ENCODE data around the gene NEK9.

NEK9 gene

GRCh38 chr14:75123991-75124390 is 2.9 kb downstream of the NEK9 start:
- in situ Hi-C loops (cut with MboI; ENCODE audit: low pct_unique_long_range_greater_than_20kb, low sequenced_read_pairs), result no loop called here
- peak; percentile 64 for DNase-seq

- DNase-seq, result no peak
- in situ Hi-C loops (cut with MboI; ENCODE audit: low pct_unique_long_range_greater_than_20kb, low sequenced_read_pairs), result no loop called here
Measured at GRCh38 chr14:75121552-75121951, 5.3 kb downstream of the NEK9 start.

GRCh38 chr14:75120541-75121291 is 6.1 kb downstream of the NEK9 start:
- DNase-seq, result no peak
- in situ Hi-C loops (cut with MboI; ENCODE audit: low pct_unique_long_range_greater_than_20kb, low sequenced_read_pairs), result no loop called here

GRCh38 chr14:75119056-75119455 is 7.8 kb downstream of the NEK9 start:
- no peak for DNase-seq
- in situ Hi-C loops (cut with MboI; ENCODE audit: low pct_unique_long_range_greater_than_20kb, low sequenced_read_pairs), result no loop called here

GRCh38 chr14:75113932-75114539 is 12.8 kb downstream of the NEK9 start:
- no peak for DNase-seq
- in situ Hi-C loops (cut with MboI; ENCODE audit: low pct_unique_long_range_greater_than_20kb, low sequenced_read_pairs), result no loop called here

GRCh38 chr14:75109877-75110276 is 17.0 kb downstream of the NEK9 start:
- DNase-seq, result no peak
- in situ Hi-C loops (cut with MboI; ENCODE audit: low pct_unique_long_range_greater_than_20kb, low sequenced_read_pairs), result no loop called here

GRCh38 chr14:75107186-75107585 is 19.7 kb downstream of the NEK9 start:
- DNase-seq, result no peak
- in situ Hi-C loops (cut with MboI; ENCODE audit: low pct_unique_long_range_greater_than_20kb, low sequenced_read_pairs), result no loop called here

GRCh38 chr14:75101491-75101890 is 25.4 kb downstream of the NEK9 start:
- no peak for DNase-seq
- in situ Hi-C loops (cut with MboI; ENCODE audit: low pct_unique_long_range_greater_than_20kb, low sequenced_read_pairs), result no loop called here

GRCh38 chr14:75098682-75099081 is 28.2 kb downstream of the NEK9 start:
- DNase-seq, result no peak
- in situ Hi-C loops (cut with MboI; ENCODE audit: low pct_unique_long_range_greater_than_20kb, low sequenced_read_pairs), result loop anchor here (25.0 kb wide), 2 partner anchors 186 to 486 kb away; partner anchors contain the start of genes LTBP2 and RPS6KL1

GRCh38 chr14:75098212-75098611 is 28.6 kb downstream of the NEK9 start:
- in situ Hi-C loops (cut with MboI; ENCODE audit: low pct_unique_long_range_greater_than_20kb, low sequenced_read_pairs), result loop anchor here (25.0 kb wide), 2 partner anchors 186 to 486 kb away; partner anchors contain the start of genes LTBP2 and RPS6KL1
- no peak for DNase-seq

- in situ Hi-C loops (cut with MboI; ENCODE audit: low pct_unique_long_range_greater_than_20kb, low sequenced_read_pairs), result loop anchor here (25.0 kb wide), 2 partner anchors 185 to 485 kb away; partner anchors contain the start of genes LTBP2 and RPS6KL1
Measured at GRCh38 chr14:75096959-75097358, 29.9 kb downstream of the NEK9 start.

GRCh38 chr14:75095690-75096089 is 31.2 kb downstream of the NEK9 start:
- in situ Hi-C loops (cut with MboI; ENCODE audit: low pct_unique_long_range_greater_than_20kb, low sequenced_read_pairs), result loop anchor here (25.0 kb wide), 2 partner anchors 183 to 483 kb away; partner anchors contain the start of genes LTBP2 and RPS6KL1
- DNase-seq, result no peak

More at GRCh38 chr14:75096959-75097358, 29.9 kb downstream of the NEK9 start:
- no peak for DNase-seq

GRCh38 chr14:75094896-75095295 is 32.0 kb downstream of the NEK9 start:
- in situ Hi-C loops (cut with MboI; ENCODE audit: low pct_unique_long_range_greater_than_20kb, low sequenced_read_pairs), result loop anchor here (25.0 kb wide), 2 partner anchors 183 to 483 kb away; partner anchors contain the start of genes LTBP2 and RPS6KL1
- DNase-seq, result no peak

GRCh38 chr14:75092698-75093097 is 34.1 kb downstream of the NEK9 start:
- no peak for DNase-seq
- in situ Hi-C loops (cut with MboI; ENCODE audit: low pct_unique_long_range_greater_than_20kb, low sequenced_read_pairs), result loop anchor here (25.0 kb wide), 2 partner anchors 180 to 480 kb away; partner anchors contain the start of genes LTBP2 and RPS6KL1

- no peak for DNase-seq
- in situ Hi-C loops (cut with MboI; ENCODE audit: low pct_unique_long_range_greater_than_20kb, low sequenced_read_pairs), result loop anchor here (25.0 kb wide), 2 partner anchors 179 to 479 kb away; partner anchors contain the start of genes LTBP2 and RPS6KL1
Measured at GRCh38 chr14:75091251-75091650, 35.6 kb downstream of the NEK9 start.

GRCh38 chr14:75090353-75090752 is 36.5 kb downstream of the NEK9 start:
- in situ Hi-C loops (cut with MboI; ENCODE audit: low pct_unique_long_range_greater_than_20kb, low sequenced_read_pairs), result loop anchor here (25.0 kb wide), 2 partner anchors 178 to 478 kb away; partner anchors contain the start of genes LTBP2 and RPS6KL1
- DNase-seq, result no peak

GRCh38 chr14:75088566-75089373 is 38.1 kb downstream of the NEK9 start:
- peak; percentile 80 for DNase-seq
- in situ Hi-C loops (cut with MboI; ENCODE audit: low pct_unique_long_range_greater_than_20kb, low sequenced_read_pairs), result loop anchor here (25.0 kb wide), 2 partner anchors 176 to 476 kb away; partner anchors contain the start of genes LTBP2 and RPS6KL1

- in situ Hi-C loops (cut with MboI; ENCODE audit: low pct_unique_long_range_greater_than_20kb, low sequenced_read_pairs), result loop anchor here (25.0 kb wide), 2 partner anchors 176 to 476 kb away; partner anchors contain the start of genes LTBP2 and RPS6KL1
- DNase-seq, result no peak
Measured at GRCh38 chr14:75088153-75088552, 38.7 kb downstream of the NEK9 start.

GRCh38 chr14:75084513-75084912 is 42.3 kb downstream of the NEK9 start:
- in situ Hi-C loops (cut with MboI; ENCODE audit: low pct_unique_long_range_greater_than_20kb, low sequenced_read_pairs), result loop anchor here (25.0 kb wide), 2 partner anchors 172 to 472 kb away; partner anchors contain the start of genes LTBP2 and RPS6KL1
- no peak for DNase-seq
